HG02884 (cell line): ENCODE data around the gene WTAP.
A peak's percentile ranks its signal among the peaks of the same experiment; 100 is the strongest.
"Not testable (repeated sequence)": the region's sequence is repeated elsewhere in the genome, so short reads cannot be mapped to it uniquely, and the experiment has no call there.

Experiments
- ATAC-seq: cut with Tn5 transposase; IDR thresholded peaks from one replicate; pipeline ENCODE4 v1.9.1; 2021; ENCODE audit warnings: mild to moderate bottlenecking, moderate library complexity; ENCODE audit not compliant: unreplicated experiment

Gene WTAP

GRCh38 chr6:159726255-159726917 is 920 bp upstream of the WTAP start:
- peak; percentile 12 for ATAC-seq

GRCh38 chr6:159727717-159728445 is 575 bp downstream of the WTAP start:
- peak; percentile 17 for ATAC-seq

DNA sequence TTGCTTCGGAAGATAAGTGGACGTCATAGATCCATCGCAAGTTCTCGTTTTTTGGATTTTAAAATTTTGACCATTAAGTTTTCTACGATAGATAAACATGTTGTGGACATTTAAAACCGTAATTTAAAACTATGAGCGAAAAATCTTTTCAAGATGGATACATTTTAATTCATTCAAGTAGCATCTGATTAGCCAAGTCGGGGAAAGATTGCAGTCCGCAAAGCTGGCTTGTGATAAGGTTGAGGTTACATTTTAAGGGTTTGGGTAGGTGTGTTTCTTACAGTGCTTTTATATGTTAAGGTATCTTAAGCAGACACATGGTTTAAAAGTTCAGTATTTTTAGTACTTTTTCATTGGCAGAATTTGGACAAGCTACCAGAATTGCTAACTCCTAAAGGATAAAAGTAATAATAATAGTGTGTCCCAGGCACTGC is 1.2 kb downstream of the WTAP start:
- no peak for ATAC-seq

DNA sequence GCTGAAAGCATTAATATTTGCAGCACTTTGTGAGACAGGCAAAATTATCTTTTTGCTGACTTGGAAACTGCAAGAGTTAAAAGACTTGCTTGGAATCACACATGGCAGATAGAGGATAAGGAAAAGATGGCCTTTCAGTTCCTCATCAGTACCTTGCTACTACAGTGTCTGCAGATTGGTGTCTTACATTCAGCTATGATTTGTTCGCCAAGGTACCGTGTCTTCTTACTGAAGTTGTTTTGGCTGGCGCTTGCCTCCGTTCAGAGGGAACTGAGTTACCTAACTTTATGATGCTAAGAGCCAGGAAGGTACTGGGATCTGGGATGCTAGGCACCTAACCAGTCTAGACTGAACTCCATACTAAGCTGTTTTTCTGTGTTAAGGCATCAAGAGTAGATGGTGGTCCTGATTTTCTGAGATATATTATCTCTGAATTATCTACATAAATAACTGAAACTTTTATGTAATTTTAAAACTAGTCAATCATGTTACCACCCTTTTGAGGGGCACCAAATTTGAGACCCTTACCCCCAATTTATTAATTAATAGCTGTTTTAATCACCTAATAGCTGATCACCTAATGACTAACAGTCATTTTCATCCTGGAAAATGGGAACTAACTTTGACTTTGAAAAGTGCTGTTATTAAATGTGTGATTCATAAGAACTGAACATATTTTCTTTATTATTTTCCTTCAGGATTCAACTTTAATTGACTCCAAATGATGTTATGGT is 2.5 kb downstream of the WTAP start:
- ATAC-seq = peak; percentile 21

DNA sequence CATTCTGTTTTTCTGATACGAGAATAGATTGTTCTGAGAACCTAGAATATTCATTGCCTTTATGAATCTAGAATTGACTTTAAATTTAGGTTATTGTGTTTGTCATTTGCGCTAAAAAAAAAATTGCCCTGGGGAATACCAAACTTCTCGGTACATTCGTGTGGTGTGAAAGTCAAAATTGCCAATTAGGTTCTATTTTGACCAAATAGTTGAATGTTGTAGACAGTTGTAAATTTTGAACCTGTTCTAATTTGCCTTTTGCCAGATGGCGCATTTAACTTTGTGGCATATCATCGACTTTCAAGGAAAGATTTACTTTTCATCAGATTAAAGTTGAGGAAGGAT is 3.0 kb downstream of the WTAP start:
- ATAC-seq = no peak

GRCh38 chr6:159732550-159732949 is 5.2 kb downstream of the WTAP start:
- not testable (repeated sequence) for ATAC-seq

DNA sequence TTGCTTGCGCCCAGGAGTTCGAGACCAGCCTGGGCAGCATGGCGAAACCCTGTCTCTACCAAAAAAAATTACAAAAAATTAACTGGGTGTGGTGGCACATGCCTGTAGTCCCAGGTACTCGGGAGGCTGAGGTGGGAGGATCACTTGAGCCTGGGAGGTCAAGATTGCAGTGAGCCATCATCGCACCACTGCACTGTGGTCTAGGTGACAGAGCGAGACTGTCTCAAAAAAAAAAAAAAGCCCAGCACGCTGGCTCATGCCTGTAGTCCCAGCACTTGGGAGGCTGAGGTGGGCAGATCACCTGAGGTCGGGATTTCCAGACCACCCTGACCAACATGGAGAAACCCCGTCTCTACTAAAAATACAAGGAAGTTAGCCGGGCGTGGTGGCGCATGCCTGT is 6.1 kb downstream of the WTAP start:
- not testable (repeated sequence) for ATAC-seq

DNA sequence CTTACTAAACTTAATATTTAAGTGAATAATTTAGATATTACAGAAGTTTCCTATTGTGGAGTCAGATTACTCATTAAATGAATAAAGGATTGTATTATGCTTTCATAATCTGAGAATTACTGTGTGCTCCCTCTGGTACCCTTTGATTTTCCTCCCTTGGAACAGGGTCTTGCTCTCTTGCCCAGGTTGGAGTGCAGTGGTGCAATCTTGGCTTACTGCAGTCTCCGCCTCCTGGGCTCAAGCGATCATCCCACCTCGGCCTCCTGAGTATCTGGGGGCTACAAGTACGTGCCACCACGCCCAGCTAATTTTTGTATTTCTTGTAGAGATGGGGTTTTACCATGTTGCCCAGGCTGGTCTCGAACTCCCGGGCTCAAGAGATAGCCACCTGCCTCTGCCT is 9.6 kb downstream of the WTAP start:
- no peak for ATAC-seq

- no peak for ATAC-seq
Observed at GRCh38 chr6:159739341-159739740, 12.0 kb downstream of the WTAP start.

GRCh38 chr6:159742165-159742564 is 14.9 kb downstream of the WTAP start:
- no peak for ATAC-seq

- no peak for ATAC-seq
Observed at GRCh38 chr6:159745081-159745480, 17.8 kb downstream of the WTAP start.

GRCh38 chr6:159746759-159747158 is 19.5 kb downstream of the WTAP start:
- no peak for ATAC-seq

- ATAC-seq = not testable (repeated sequence)
Observed at GRCh38 chr6:159748127-159748526, 20.8 kb downstream of the WTAP start.

DNA sequence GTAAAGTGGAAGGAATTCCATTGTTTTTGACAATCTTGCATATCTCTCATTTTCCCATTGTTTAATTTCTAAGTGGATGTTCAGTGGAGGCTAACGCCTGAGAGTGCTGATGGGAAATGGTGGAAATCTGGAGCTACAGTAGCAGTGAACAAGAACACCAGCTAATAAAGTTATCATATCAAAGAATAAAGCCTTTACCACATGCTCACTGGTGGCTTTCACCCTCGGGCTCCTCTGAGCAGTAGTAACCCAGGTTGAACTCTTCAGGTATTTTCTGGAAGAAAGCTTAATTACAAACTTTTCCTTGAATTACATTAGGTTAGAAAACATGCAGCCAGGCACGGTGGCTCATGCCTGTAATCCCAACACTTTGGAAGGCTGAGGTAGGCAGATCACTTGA is 24.1 kb downstream of the WTAP start:
- no peak for ATAC-seq

GRCh38 chr6:159753081-159753872 is 26.0 kb downstream of the WTAP start:
- ATAC-seq = no peak

DNA sequence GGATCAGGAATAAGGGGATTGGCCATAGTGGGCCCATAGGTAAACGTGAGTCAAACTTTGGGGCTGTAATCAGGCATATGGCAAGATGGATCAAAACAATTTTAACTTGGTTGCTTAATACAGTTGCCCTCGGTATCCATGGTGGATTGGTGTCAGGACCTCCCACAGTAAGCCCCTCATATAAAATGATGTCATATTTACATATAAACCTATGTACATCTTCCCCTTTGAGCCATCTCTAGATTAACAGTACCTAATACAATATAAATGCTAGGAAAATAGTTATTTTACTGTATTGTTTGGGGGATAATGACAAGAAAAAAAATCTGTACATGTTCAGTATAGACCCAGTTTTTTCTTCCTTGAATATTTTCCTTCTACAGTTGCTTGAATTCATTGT is 27.1 kb downstream of the WTAP start:
- ATAC-seq = no peak

GRCh38 chr6:159754959-159755914 is 27.9 kb downstream of the WTAP start:
- ATAC-seq = no peak

- no peak for ATAC-seq
Observed at GRCh38 chr6:159756508-159756907, 29.2 kb downstream of the WTAP start.

- no peak for ATAC-seq
Observed at GRCh38 chr6:159758031-159759001, 31.0 kb downstream of the WTAP start.
